Common myeloid progenitor, CD34-positive (primary cell): Measurements from ENCODE around the gene ALDH3B1.

ENCODE experiments used
- CTCF ChIA-PET: fragments of 350-600 bp; sonication (Branson Sonifier 250); formaldehyde crosslinking; loops from one replicate; lab custom pipeline; 2021; ENCODE audit warnings: antibody characterized with exemption; lab: Charles Lee
- POLR2A ChIA-PET: fragments of 350-600 bp; sonication (Branson Sonifier 250); formaldehyde crosslinking; loops from one replicate; lab custom pipeline; 2021; ENCODE audit warnings: antibody characterized with exemption; lab: Charles Lee
- DNase-seq, 3 donors: peaks; one replicate each; pipeline versions ENCODE4 v3.0.0 to v3.0.0-alpha.2; 2013
- H3K27ac ChIP-seq, 2 experiments: 1 replicate in 1 of 2; 2 replicates in 1 of 2; pipeline ENCODE4 v1.7.0; 2013; ENCODE audit warnings: inconsistent platforms in 2 of 2, low read length in 2 of 2, mild to moderate bottlenecking in 2 of 2, low read depth in 1 of 2, moderate library complexity in 1 of 2; ENCODE audit not compliant: severe bottlenecking in 2 of 2, insufficient read depth in 1 of 2, poor library complexity in 1 of 2
- H3K27me3 ChIP-seq, 5 experiments: replicated peaks in 2 of 5; 1 replicate in 3 of 5; 2 replicates in 2 of 5; pipeline versions ENCODE4 v1.6.1 to v1.7.0; 2013; ENCODE audit warnings: low read length in 4 of 5, mild to moderate bottlenecking in 2 of 5, moderate library complexity in 2 of 5, inconsistent platforms in 1 of 5; ENCODE audit not compliant: insufficient read depth in 5 of 5, control insufficient read depth in 4 of 5
- H3K36me3 ChIP-seq, 4 experiments: 1 replicate in 2 of 4; 2 replicates in 2 of 4; pipeline versions ENCODE4 v1.6.1 to v1.7.0; 2013; ENCODE audit warnings: low read length in 3 of 4, control low read depth in 1 of 4, mild to moderate bottlenecking in 1 of 4; ENCODE audit not compliant: control insufficient read depth in 4 of 4, insufficient read depth in 4 of 4
- H3K4me1 ChIP-seq, 4 experiments: 1 replicate in 3 of 4; 2 replicates in 1 of 4; pipeline versions ENCODE4 v1.6.1 to v1.7.1; 2013; ENCODE audit warnings: low read length in 3 of 4, mild to moderate bottlenecking in 3 of 4, control low read depth in 1 of 4, inconsistent platforms in 1 of 4, moderate library complexity in 1 of 4; ENCODE audit not compliant: control insufficient read depth in 4 of 4, insufficient read depth in 4 of 4; ENCODE audit errors: control extremely low read depth in 1 of 4
- H3K4me3 ChIP-seq, 7 experiments: 1 replicate in 4 of 7; 2 replicates in 3 of 7; pipeline versions ENCODE4 v1.5.1 to v1.7.0; 2013; ENCODE audit warnings: mild to moderate bottlenecking in 7 of 7, low read length in 6 of 7, moderate library complexity in 6 of 7, inconsistent platforms in 2 of 7, low read depth in 2 of 7, control low read depth in 1 of 7; ENCODE audit not compliant: insufficient read depth in 4 of 7, control insufficient read depth in 1 of 7; ENCODE audit errors: extremely low read depth in 1 of 7
- H3K9me3 ChIP-seq, 5 experiments: 1 replicate in 4 of 5; 2 replicates in 1 of 5; pipeline versions ENCODE4 v1.6.1 to v1.7.1; 2013; ENCODE audit warnings: low read length in 4 of 5, mild to moderate bottlenecking in 2 of 5, inconsistent platforms in 1 of 5, low read depth in 1 of 5, moderate library complexity in 1 of 5; ENCODE audit not compliant: control insufficient read depth in 4 of 5, insufficient read depth in 2 of 5; ENCODE audit errors: control extremely low read depth in 1 of 5
- WGBS: methylation state at CpG from one replicate; pipeline ENCODE4 v1.1.5; 2013; ENCODE audit not compliant: insufficient coverage; 5-methylcytosine and 5-hydroxymethylcytosine counted together

The ALDH3B1 gene

GRCh38 chr11:68031144-68031464, 21.0 kb downstream of the ALDH3B1 start:
- DNase-seq, result peak in 1 of 3 donors; percentile 33

GRCh38 chr11:68032003-68032402, 21.9 kb downstream of the ALDH3B1 start:
- peak overlapping the region in 1 of 2 experiments; percentile 94 for H3K27ac ChIP-seq
- CTCF ChIA-PET, result interaction anchor here (1.3 to 2.0 kb wide), 2 partner anchors 10 to 23 kb away, joined by 3 to 7 read pairs; partner anchors contain the start of gene ALDH3B1
- 100% methylated on average over 2 of the region's 9 CpGs for whole genome bisulfite sequencing
- peaks cover 3 to 30% (median 13%) of the 10 kb centered on the region in 4 experiments for H3K36me3 ChIP-seq
- peak overlapping the region in 1 of 7 experiments; percentile 96 for H3K4me3 ChIP-seq
- DNase-seq, result no peak
- H3K27me3 ChIP-seq, result no peaks in the 10 kb centered on the region
- H3K4me1 ChIP-seq, result peaks cover 2 to 48% (median 31%) of the 10 kb centered on the region in 4 experiments
- POLR2A ChIA-PET, result no interaction called here
- H3K9me3 ChIP-seq, result no peaks in the 10 kb centered on the region

More at GRCh38 chr11:68031144-68031464, 21.0 kb downstream of the ALDH3B1 start:
- Histone ChIP-seq H3K36me3 (peaks cover 3 to 30% (median 17%) of the 10 kb centered on the region in 4 experiments), H3K27me3 (no peaks in the 10 kb centered on the region), H3K4me1 (peaks cover 2 to 39% (median 22%) of the 10 kb centered on the region in 4 experiments), H3K4me3 (peak overlapping the region; percentile 32 to 96 (median 82)), H3K9me3 (no peaks in the 10 kb centered on the region), H3K27ac (peak overlapping the region; percentile 78 to 94)
- POLR2A ChIA-PET, result no interaction called here
- 9% methylated on average over 4 of the region's 10 CpGs for WGBS
- CTCF ChIA-PET, result interaction anchor here (1.3 to 2.0 kb wide), 3 partner anchors 11 to 22 kb away, joined by 3 to 8 read pairs (median 7); partner anchors contain the start of gene ALDH3B1

GRCh38 chr11:68032997-68033707, 23.0 kb downstream of the ALDH3B1 start:
- H3K36me3 ChIP-seq, result peaks cover 3 to 30% (median 10%) of the 10 kb centered on the region in 4 experiments
- POLR2A ChIA-PET, result no interaction called here
- 97% methylated on average over 26 of the region's 29 CpGs for WGBS

GRCh38 chr11:68033708-68034045, 23.6 kb downstream of the ALDH3B1 start:
- WGBS, result 98% methylated on average over 12 of the region's 12 CpGs
- H3K27me3 ChIP-seq, result no peaks in the 10 kb centered on the region
- DNase-seq, result no peak
- peaks cover 3 to 30% (median 10%) of the 10 kb centered on the region in 4 experiments for H3K36me3 ChIP-seq
- H3K27ac ChIP-seq, result no peak overlapping the region
- ChIA-PET POLR2A (no interaction called here), CTCF (interaction anchor here (1.4 kb wide), 1 partner anchor 8 kb away, joined by 3 read pairs; no protein-coding TSS in a partner anchor)
- H3K9me3 ChIP-seq, result no peaks in the 10 kb centered on the region
- H3K4me3 ChIP-seq, result no peak overlapping the region
- H3K4me1 ChIP-seq, result peaks cover 7 to 65% (median 48%) of the 10 kb centered on the region in 4 experiments

More at GRCh38 chr11:68032997-68033707, 23.0 kb downstream of the ALDH3B1 start:
- Histone ChIP-seq H3K4me3 (no peak overlapping the region), H3K27me3 (no peaks in the 10 kb centered on the region), H3K4me1 (peaks cover 7 to 60% (median 43%) of the 10 kb centered on the region in 4 experiments), H3K27ac (no peak overlapping the region), H3K9me3 (no peaks in the 10 kb centered on the region)
- CTCF ChIA-PET, result interaction anchor here (1.4 to 2.0 kb wide), 2 partner anchors 9 to 24 kb away, joined by 3 to 7 read pairs; partner anchors contain the start of gene ALDH3B1
- DNase-seq, result no peak

GRCh38 chr11:68035266-68035876, 25.2 kb downstream of the ALDH3B1 start:
- peak overlapping the region in 1 of 2 experiments; percentile 49 for H3K27ac ChIP-seq
- POLR2A ChIA-PET, result no interaction called here
- peaks cover 9 to 70% (median 57%) of the 10 kb centered on the region in 4 experiments for H3K4me1 ChIP-seq
- H3K27me3 ChIP-seq, result no peaks in the 10 kb centered on the region
- H3K9me3 ChIP-seq, result no peaks in the 10 kb centered on the region
- CTCF ChIA-PET, result interaction anchor here (0.8 kb wide), 1 partner anchor 12 kb away, joined by 3 read pairs; no protein-coding TSS in a partner anchor
- H3K36me3 ChIP-seq, result peaks cover 3 to 30% (median 10%) of the 10 kb centered on the region in 4 experiments
- H3K4me3 ChIP-seq, result no peak overlapping the region
- no peak for DNase-seq
- WGBS, result 98% methylated on average over 11 of the region's 13 CpGs

- H3K27me3 ChIP-seq, result no peaks in the 10 kb centered on the region
- DNase-seq, result no peak
- 93% methylated on average over 26 of the region's 27 CpGs for WGBS
- peak overlapping the region in 1 of 7 experiments; percentile 16 for H3K4me3 ChIP-seq
- peak overlapping the region in 1 of 2 experiments; percentile 70 for H3K27ac ChIP-seq
- H3K4me1 ChIP-seq, result peaks cover 8 to 74% (median 61%) of the 10 kb centered on the region in 4 experiments
- ChIA-PET CTCF (interaction anchor here (3.1 to 3.4 kb wide), 2 partner anchors 22 to 26 kb away, joined by 12 to 14 read pairs; partner anchors contain the start of gene ALDH3B1), POLR2A (interaction anchor here (1.1 kb wide), 1 partner anchor 16 kb away, joined by 4 read pairs; no protein-coding TSS in a partner anchor)
- no peaks in the 10 kb centered on the region for H3K9me3 ChIP-seq
- peaks cover 3 to 32% (median 10%) of the 10 kb centered on the region in 4 experiments for H3K36me3 ChIP-seq
These were observed 26.1 kb downstream of the ALDH3B1 start for GRCh38 chr11:68036141-68036716.
